Measurements from ENCODE around the gene TAGAP.
"Not testable (repeated sequence)": the region's sequence is repeated elsewhere in the genome, so short reads cannot be mapped to it uniquely, and the experiment has no call there.

The TAGAP gene

GRCh38 chr6:159043947-159044346 lies 844 bp downstream of the TAGAP start:
- DNase-seq (ENCODE audit: low read depth): no peak

GRCh38 chr6:159043251-159043650 lies 1.5 kb downstream of the TAGAP start:
- no peak for DNase-seq (ENCODE audit: low read depth)

DNA sequence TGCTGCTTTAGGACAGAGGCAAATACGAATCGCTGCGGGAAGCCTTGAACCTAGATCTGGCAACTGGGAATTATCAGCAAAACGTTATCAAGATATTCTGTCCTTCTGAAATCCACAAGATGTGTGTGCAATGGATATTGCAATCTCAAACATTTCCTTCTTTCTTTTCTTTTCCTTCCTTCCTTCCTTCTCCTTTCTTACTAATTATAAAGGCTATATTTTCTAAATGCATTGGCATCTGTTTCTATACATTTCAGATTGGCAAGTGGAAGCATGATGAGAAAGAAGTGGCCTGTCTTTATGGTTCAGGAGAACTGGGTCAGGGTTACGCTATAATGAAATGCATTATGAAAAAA lies 2.0 kb downstream of the TAGAP start:
- DNase-seq (ENCODE audit: low read depth): no peak

DNA sequence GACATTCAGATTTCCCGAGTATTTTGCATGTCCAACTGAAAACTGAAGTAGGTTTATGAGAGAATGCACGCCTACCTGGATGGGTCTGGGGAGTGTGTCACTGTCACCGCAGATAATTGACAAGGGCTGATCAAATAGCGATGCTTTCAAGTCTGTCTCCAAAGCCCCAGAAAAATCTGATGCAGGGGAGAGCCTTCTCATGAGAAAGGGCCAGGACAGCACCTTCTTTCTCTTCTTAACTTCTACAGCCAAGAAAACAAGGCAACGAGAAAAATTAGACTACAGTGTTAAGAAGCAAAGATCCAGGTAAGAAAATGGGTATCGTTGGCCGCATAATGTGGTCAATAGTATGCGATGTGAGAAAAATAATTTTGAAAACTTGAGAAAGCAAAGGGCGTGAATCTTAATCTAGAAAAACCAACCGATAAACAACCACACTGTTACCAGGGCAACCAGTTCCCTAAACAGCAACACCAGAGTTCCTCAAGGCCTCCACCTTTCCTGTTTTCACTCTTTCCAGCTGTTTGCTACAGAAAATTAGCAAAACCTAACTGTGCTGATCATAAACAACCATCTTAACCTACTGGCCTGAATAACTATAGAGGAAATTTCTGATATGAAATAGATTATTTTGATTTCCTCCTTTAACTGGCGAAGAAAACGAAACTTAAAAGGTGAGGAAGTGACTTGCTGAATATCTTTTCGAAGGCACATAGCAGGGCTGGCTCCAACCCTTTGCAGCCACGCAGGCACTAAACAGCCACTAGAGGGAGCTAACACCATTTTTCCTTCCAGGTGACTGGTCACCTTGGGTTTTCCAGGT lies 2.6 kb downstream of the TAGAP start:
- DNase-seq (ENCODE audit: low read depth): no peak

DNA sequence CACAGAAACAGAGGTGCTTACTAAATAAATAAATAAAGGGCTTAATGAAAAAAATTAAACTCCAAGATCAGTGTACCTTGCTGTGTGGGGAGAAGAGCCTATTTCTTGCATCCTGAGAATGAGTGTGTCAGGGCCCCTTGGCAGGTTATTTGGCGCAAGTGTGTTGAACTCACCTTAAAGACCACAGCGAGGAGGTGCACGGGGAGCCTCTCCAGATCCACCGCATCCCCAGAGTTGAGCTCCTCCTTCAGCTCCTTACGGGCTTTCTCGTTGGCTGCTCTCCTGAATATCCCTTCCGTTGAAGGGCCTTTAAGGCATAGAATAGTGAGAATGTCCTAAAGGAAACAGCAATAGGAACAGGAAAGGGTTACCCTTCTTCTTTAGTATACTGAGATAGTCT lies 3.6 kb downstream of the TAGAP start:
- no peak for DNase-seq (ENCODE audit: low read depth)

DNA sequence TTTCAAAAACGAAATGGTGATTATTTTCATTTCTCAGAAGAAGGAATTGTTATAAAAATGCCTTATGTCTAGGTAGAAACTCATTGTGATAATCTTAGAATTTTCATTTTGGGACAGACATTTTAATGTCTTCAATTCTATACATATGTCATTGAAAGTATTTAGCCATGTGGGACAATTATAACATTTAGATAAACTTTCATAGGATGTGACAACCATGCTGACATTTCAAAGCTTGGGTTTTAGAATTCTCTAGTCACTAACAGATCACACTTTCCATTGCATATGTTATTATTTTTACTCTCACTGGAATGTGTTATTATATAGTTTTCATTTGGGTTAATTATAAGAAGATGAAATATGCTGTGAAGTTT lies 4.9 kb downstream of the TAGAP start:
- no peak for DNase-seq (ENCODE audit: low read depth)

- DNase-seq (ENCODE audit: low read depth): no peak
These were observed 5.6 kb downstream of the TAGAP start for GRCh38 chr6:159038914-159039884.

DNA sequence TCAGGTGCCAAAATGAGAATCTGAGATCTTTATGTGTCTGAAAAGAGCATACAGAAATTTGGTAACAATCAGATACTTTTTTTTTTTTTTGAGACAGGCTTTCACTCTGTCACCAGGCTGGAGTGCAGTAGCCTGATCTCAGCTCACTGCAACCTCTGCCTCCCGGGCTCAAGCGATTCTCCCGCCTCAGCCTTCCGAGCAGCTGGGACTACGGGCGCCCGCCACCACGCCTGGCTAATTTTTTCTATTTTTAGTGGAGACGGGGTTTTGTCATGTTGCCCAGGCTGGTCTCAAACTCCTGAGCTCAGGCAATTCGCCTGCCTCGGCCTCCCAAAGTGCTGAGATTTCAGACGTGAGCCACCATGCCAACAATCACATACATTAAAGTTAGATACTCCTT lies 6.5 kb downstream of the TAGAP start:
- DNase-seq (ENCODE audit: low read depth): not testable (repeated sequence)

GRCh38 chr6:159037756-159038290 lies 7.0 kb downstream of the TAGAP start:
- DNase-seq (ENCODE audit: low read depth): no peak

DNA sequence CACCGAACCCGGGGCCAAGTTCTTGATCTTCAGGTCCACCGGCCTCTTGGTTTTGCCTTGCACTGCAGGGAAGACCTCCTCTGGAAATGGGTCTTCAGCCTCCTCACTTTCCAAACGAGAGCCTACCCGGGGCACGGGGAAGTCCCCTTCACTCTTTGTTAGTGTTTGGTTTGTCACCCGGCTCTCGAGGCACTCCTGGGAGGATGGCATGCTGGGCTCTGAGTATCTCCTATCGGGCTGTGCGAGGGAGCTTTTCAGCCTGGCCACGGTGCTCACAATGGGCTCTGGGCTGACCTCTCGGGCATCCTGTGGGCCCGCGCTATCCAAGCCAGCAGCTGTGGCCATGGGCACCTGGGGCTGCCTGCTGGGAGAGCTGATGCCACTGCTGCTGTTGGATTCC lies 8.1 kb downstream of the TAGAP start:
- DNase-seq (ENCODE audit: low read depth): no peak

DNA sequence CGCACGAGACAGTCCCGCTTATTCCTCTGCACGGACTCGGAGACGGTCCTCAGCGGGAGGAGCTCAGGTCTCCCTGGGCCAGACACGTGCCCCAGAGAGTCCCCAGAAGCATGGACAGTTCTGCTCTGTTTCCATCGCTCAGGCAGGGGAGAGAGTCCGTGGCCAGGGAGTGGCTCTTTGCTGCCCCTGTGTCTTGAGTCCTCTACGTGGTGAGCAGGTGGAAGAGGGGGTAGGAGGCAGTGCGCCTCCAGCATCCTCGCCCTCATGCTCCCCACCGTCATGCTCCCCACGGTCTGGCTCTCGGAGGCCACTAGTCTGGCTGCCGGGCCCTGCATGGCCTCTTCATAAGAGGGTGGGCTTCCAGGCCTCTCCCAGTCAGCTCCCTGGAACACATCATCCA lies 8.9 kb downstream of the TAGAP start:
- no peak for DNase-seq (ENCODE audit: low read depth)

DNA sequence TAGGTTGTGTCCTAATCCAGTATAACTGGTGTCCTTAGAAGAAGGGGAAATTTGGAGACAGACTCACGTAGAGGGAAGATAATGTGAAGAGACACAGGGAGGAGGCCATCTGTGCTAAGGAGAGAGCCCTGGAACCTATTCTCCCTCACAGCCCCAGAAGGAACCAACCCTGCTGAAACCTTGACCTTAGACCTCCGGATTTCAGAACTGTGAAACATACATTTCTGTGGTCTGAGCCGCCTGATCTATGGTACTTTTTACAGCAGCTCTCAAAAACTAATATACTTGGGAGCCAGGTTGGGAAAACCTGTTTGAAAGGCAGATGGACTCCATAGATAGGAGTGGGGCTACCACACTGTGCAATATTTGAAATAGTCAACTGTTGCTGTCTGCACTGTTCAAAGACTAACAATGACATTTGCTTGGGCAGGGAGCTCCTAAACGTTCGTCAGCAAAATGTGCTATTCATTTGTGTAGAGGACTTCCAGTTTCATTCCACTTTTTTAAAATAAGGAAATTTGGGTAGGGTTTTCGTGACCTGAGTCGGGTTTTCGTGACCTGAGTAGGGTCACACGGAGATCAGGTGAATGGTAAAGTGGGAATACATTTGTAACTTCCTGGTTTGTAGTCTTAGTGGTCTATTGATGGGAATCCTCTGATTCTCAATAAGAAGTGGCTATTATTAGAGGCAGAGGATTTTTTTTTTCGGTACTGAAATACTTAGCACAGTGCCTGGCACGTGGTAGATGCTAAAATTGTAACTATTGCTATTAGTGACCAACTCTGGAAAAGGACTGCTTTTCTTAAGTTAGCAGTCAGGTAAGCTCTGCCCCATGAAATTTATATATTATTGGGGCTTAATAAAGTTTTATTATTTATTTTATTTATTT lies 11.4 kb downstream of the TAGAP start:
- no peak for DNase-seq (ENCODE audit: low read depth)

DNA sequence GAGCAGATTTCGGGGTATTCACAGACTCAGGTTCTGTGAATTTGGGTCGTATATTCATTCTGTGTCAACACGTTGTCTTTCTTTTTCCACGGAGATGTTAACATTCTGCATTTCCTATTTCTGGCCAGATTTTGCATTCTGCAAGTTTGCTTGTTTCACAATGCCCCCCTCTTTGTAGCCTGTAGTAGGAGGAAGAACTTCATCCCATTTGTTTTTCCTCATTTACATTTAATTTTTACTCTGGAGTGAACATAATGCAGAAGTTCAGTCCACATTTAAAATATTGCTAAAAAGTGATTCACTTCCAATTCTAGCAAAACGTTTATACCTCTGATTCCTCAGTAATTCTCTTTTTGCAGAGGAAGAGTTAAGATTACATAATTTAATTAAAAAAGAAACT lies 12.9 kb downstream of the TAGAP start:
- DNase-seq (ENCODE audit: low read depth): no peak

- no peak for DNase-seq (ENCODE audit: low read depth)
These were observed 14.6 kb downstream of the TAGAP start for GRCh38 chr6:159030168-159030567.

DNA sequence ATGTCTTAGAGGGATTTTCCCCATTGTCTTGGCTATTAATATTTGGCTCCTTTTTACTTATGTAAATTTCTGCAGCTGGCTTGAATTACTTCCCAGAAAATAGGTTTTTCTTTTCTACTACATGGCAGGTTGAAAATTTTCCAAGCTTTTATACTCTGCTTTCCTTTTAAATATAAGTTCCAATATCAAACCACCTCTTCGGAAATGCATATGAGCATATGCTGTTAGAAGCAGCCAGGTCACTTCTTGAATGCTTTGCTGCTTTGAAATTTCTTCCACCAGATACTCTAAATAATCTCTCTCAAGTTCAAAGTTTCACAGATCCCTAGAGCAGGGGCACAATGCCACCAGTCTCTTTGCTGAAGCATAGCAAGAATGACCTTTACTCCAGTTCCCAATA lies 19.6 kb downstream of the TAGAP start:
- DNase-seq (ENCODE audit: low read depth): not testable (repeated sequence)

DNA sequence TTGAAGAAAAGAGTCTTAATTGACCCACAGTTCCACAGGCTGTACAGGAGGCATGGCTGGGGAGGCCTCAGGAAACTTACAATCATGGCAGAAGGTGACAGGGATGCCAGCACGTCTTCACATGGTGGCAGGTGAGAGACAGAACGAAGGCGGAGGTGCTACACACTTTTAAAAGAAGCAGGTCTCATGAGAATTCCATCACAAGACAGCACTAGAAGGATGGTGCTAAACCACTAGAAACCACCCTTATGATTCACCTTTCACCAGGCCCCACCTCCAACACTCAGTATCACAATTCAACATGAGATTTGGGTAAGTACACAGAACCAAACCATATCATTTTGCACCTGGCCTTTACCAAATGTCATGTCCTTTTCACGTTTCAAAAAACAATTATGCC lies 20.9 kb downstream of the TAGAP start:
- no peak for DNase-seq (ENCODE audit: low read depth)

DNA sequence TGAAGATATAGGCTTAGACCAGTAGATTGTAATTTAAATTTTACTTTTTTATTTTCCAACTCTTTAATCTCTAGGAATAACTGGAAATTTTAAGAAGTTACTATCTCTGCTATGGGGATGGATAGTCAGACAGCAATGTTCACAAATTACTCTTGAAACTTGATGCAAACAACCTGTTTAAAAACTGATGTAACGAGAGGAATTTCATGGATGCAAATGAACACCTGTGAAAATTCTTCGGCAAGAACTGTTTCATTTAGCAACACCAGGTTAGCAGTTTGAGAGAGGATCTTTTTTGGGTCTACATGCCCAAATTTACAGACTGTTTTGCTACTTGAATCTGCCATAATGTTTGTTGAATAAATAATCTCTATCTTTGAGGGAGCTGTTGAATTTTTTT lies 24.8 kb downstream of the TAGAP start:
- DNase-seq (ENCODE audit: low read depth): no peak

GRCh38 chr6:159017757-159018559 lies 26.8 kb downstream of the TAGAP start:
- DNase-seq (ENCODE audit: low read depth): no peak

GRCh38 chr6:159014406-159014805 lies 30.4 kb downstream of the TAGAP start:
- no peak for DNase-seq (ENCODE audit: low read depth)

DNA sequence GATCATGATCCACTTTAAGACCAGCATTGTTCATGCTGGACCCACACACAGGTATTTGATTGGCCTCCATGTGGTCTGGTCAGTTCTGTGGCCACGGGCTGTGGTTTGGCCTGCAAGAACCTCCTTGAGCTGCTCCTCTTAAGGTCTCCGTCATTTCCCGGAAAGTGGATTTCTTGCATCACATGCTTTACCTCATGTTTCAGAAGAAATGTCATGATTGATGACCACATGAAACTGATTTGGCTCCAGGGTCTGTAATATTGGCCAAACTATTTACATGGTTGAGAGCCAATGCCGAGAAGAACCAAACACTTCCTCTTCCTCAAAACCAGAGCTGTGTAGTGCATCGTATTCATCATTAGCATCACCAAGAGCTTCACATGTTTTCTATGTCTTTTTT lies 31.6 kb downstream of the TAGAP start:
- no peak for DNase-seq (ENCODE audit: low read depth)

DNA sequence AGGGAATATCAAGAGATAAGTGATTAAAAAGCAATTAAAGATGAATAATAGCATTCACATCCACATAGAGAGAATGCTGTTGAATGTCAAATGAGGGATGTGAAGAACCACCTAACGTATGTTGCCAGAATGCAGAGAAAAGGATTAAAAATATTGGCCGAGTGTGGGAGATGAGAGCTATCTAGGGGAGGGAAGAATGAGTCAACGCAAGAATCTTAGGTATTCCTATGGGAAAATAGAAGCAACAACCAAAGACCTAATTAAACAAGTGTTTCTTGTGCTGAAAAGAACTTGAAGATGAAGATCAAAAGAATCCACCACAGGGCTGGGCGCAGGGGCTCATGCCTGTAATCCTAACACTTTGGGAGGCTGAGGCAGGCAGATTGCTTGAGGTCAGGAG lies 32.6 kb downstream of the TAGAP start:
- DNase-seq (ENCODE audit: low read depth): no peak

Data from stimulated activated CD8-positive, alpha-beta memory T cell treated with anti-CD3 and anti-CD28 coated beads, Interleukin-7, amount 100 ng/mL, for 24 hours (primary cell).